ENCODE data around the gene TUBAL3. TPM values are rescaled to one million over a fixed set of nuclear protein-coding genes. Genes with fewer than 3 reads are reported as not detected.

Gene TUBAL3
- total RNA-seq, 2 donors from 2014 or later: not detected

- DNase-seq (no peak), ATAC-seq (peak; percentile 58)
- H3K4me3 Mint-ChIP-seq: no peak overlapping the region
Measured at GRCh38 chr10:5442065-5442989, 37.7 kb upstream of the TUBAL3 start.

GRCh38 chr10:5441106-5441505 lies 36.5 kb upstream of the TUBAL3 start:
- H3K4me1 Mint-ChIP-seq: peaks cover 8% of the 10 kb centered on the region
- no peak overlapping the region for H3K27ac Mint-ChIP-seq
- H3K27me3 Mint-ChIP-seq: no peaks in the 10 kb centered on the region
- no peak for ATAC-seq
- no peak for DNase-seq
- H3K36me3 Mint-ChIP-seq (ENCODE audit: low read depth): peaks cover 8% of the 10 kb centered on the region
- no peak overlapping the region for H3K4me3 Mint-ChIP-seq
- H3K9me3 ChIP-seq (ENCODE audit: control insufficient read depth, low read length, poor library complexity, severe bottlenecking): no peaks in the 10 kb centered on the region

More at GRCh38 chr10:5442065-5442989, 37.7 kb upstream of the TUBAL3 start:
- no peaks in the 10 kb centered on the region for H3K9me3 ChIP-seq (ENCODE audit: control insufficient read depth, low read length, poor library complexity, severe bottlenecking)
- peaks cover 8% of the 10 kb centered on the region for H3K36me3 Mint-ChIP-seq (ENCODE audit: low read depth)
- H3K27me3 Mint-ChIP-seq: no peaks in the 10 kb centered on the region
- H3K4me1 Mint-ChIP-seq: peaks cover 13% of the 10 kb centered on the region
- peak overlapping the region; percentile 32 for H3K27ac Mint-ChIP-seq

GRCh38 chr10:5440206-5440605 lies 35.6 kb upstream of the TUBAL3 start:
- H3K27me3 Mint-ChIP-seq: no peaks in the 10 kb centered on the region
- peaks cover 8% of the 10 kb centered on the region for H3K36me3 Mint-ChIP-seq (ENCODE audit: low read depth)
- no peaks in the 10 kb centered on the region for H3K9me3 ChIP-seq (ENCODE audit: control insufficient read depth, low read length, poor library complexity, severe bottlenecking)
- H3K4me3 Mint-ChIP-seq: no peak overlapping the region
- peak overlapping the region; percentile 24 for H3K27ac Mint-ChIP-seq
- DNase-seq (no peak), ATAC-seq (no peak)
- H3K4me1 Mint-ChIP-seq: peaks cover 10% of the 10 kb centered on the region

- Mint-ChIP-seq H3K27me3 (no peaks in the 10 kb centered on the region), H3K4me1 (peaks cover 14% of the 10 kb centered on the region), H3K27ac (no peak overlapping the region), H3K4me3 (no peak overlapping the region), H3K36me3 (ENCODE audit: low read depth) (peaks cover 6% of the 10 kb centered on the region)
- DNase-seq (no peak), ATAC-seq (no peak)
- no peaks in the 10 kb centered on the region for H3K9me3 ChIP-seq (ENCODE audit: control insufficient read depth, low read length, poor library complexity, severe bottlenecking)
Measured at GRCh38 chr10:5435328-5435727, 30.7 kb upstream of the TUBAL3 start.

GRCh38 chr10:5434017-5434753 lies 29.6 kb upstream of the TUBAL3 start:
- Mint-ChIP-seq H3K27ac (peak overlapping the region; percentile 39), H3K4me1 (peaks cover 14% of the 10 kb centered on the region), H3K27me3 (no peaks in the 10 kb centered on the region), H3K4me3 (peak overlapping the region; percentile 53), H3K36me3 (ENCODE audit: low read depth) (peaks cover 6% of the 10 kb centered on the region)
- DNase-seq: no peak
- ATAC-seq: peak; percentile 92
- no peaks in the 10 kb centered on the region for H3K9me3 ChIP-seq (ENCODE audit: control insufficient read depth, low read length, poor library complexity, severe bottlenecking)

- H3K27me3 Mint-ChIP-seq: no peaks in the 10 kb centered on the region
- peaks cover 14% of the 10 kb centered on the region for H3K4me1 Mint-ChIP-seq
- DNase-seq: no peak
- H3K36me3 Mint-ChIP-seq (ENCODE audit: low read depth): peaks cover 6% of the 10 kb centered on the region
- H3K4me3 Mint-ChIP-seq: no peak overlapping the region
- no peaks in the 10 kb centered on the region for H3K9me3 ChIP-seq (ENCODE audit: control insufficient read depth, low read length, poor library complexity, severe bottlenecking)
- no peak for ATAC-seq
- H3K27ac Mint-ChIP-seq: no peak overlapping the region
Measured at GRCh38 chr10:5433182-5433581, 28.6 kb upstream of the TUBAL3 start.

- DNase-seq (no peak), ATAC-seq (no peak)
- H3K27ac Mint-ChIP-seq: no peak overlapping the region
- peaks cover 11% of the 10 kb centered on the region for H3K4me1 Mint-ChIP-seq
- no peak overlapping the region for H3K4me3 Mint-ChIP-seq
- H3K9me3 ChIP-seq (ENCODE audit: control insufficient read depth, low read length, poor library complexity, severe bottlenecking): no peaks in the 10 kb centered on the region
- H3K27me3 Mint-ChIP-seq: no peaks in the 10 kb centered on the region
- H3K36me3 Mint-ChIP-seq (ENCODE audit: low read depth): peaks cover 14% of the 10 kb centered on the region
Measured at GRCh38 chr10:5428133-5428532, 23.5 kb upstream of the TUBAL3 start.

GRCh38 chr10:5424751-5425150 lies 20.1 kb upstream of the TUBAL3 start:
- H3K9me3 ChIP-seq (ENCODE audit: control insufficient read depth, low read length, poor library complexity, severe bottlenecking): no peaks in the 10 kb centered on the region
- DNase-seq (no peak), ATAC-seq (no peak)
- Mint-ChIP-seq H3K4me1 (peaks cover 8% of the 10 kb centered on the region), H3K27ac (no peak overlapping the region), H3K4me3 (no peak overlapping the region), H3K36me3 (ENCODE audit: low read depth) (peaks cover 8% of the 10 kb centered on the region), H3K27me3 (no peaks in the 10 kb centered on the region)

GRCh38 chr10:5423771-5424170 lies 19.1 kb upstream of the TUBAL3 start:
- Mint-ChIP-seq H3K36me3 (ENCODE audit: low read depth) (peaks cover 8% of the 10 kb centered on the region), H3K4me1 (peaks cover 8% of the 10 kb centered on the region), H3K27ac (no peak overlapping the region), H3K27me3 (no peaks in the 10 kb centered on the region), H3K4me3 (no peak overlapping the region)
- peaks cover 3% of the 10 kb centered on the region for H3K9me3 ChIP-seq (ENCODE audit: control insufficient read depth, low read length, poor library complexity, severe bottlenecking)
- DNase-seq (no peak), ATAC-seq (no peak)

GRCh38 chr10:5419466-5420094 lies 15.0 kb upstream of the TUBAL3 start:
- no peak overlapping the region for H3K27ac Mint-ChIP-seq
- ATAC-seq: no peak
- no peaks in the 10 kb centered on the region for H3K36me3 Mint-ChIP-seq (ENCODE audit: low read depth)
- no peak for DNase-seq
- no peaks in the 10 kb centered on the region for H3K4me1 Mint-ChIP-seq
- no peaks in the 10 kb centered on the region for H3K27me3 Mint-ChIP-seq
- peaks cover 3% of the 10 kb centered on the region for H3K9me3 ChIP-seq (ENCODE audit: control insufficient read depth, low read length, poor library complexity, severe bottlenecking)
- no peak overlapping the region for H3K4me3 Mint-ChIP-seq

- no peaks in the 10 kb centered on the region for H3K36me3 Mint-ChIP-seq (ENCODE audit: low read depth)
- ATAC-seq (no peak), DNase-seq (no peak)
- peaks cover 3% of the 10 kb centered on the region for H3K9me3 ChIP-seq (ENCODE audit: control insufficient read depth, low read length, poor library complexity, severe bottlenecking)
- H3K27me3 Mint-ChIP-seq: no peaks in the 10 kb centered on the region
- no peak overlapping the region for H3K4me3 Mint-ChIP-seq
- H3K4me1 Mint-ChIP-seq: no peaks in the 10 kb centered on the region
- H3K27ac Mint-ChIP-seq: no peak overlapping the region
Measured at GRCh38 chr10:5418584-5418983, 14.0 kb upstream of the TUBAL3 start.

- DNase-seq: no peak
Measured at GRCh38 chr10:5416981-5417380, 12.4 kb upstream of the TUBAL3 start.

More at GRCh38 chr10:5416981-5417380, 12.4 kb upstream of the TUBAL3 start:
- no peaks in the 10 kb centered on the region for H3K27me3 Mint-ChIP-seq
- H3K27ac Mint-ChIP-seq: no peak overlapping the region
- no peak for ATAC-seq
- H3K36me3 Mint-ChIP-seq (ENCODE audit: low read depth): no peaks in the 10 kb centered on the region
- no peaks in the 10 kb centered on the region for H3K4me1 Mint-ChIP-seq
- peaks cover 3% of the 10 kb centered on the region for H3K9me3 ChIP-seq (ENCODE audit: control insufficient read depth, low read length, poor library complexity, severe bottlenecking)
- no peak overlapping the region for H3K4me3 Mint-ChIP-seq

Data from T-helper 17 cell (primary cell).